ENCODE data around the gene ACO1.

GRCh38 chr9:32449969-32450368, 65.5 kb downstream of the ACO1 start:
- TF ChIP-seq CTCF (IDR thresholded peaks at IDR 0.05) (no peak), POLR2A (IDR thresholded peaks at IDR 0.05) (no peak)
